ENCODE measurements around the gene NLRP14. TPM values are rescaled to one million over a fixed set of nuclear protein-coding genes. Genes with fewer than 3 reads are reported as not detected.
A peak's percentile ranks its signal among the peaks of the same experiment; 100 is the strongest.

NLRP14 gene
- total RNA-seq, 4 donors from 2014 or later = not detected

DNA sequence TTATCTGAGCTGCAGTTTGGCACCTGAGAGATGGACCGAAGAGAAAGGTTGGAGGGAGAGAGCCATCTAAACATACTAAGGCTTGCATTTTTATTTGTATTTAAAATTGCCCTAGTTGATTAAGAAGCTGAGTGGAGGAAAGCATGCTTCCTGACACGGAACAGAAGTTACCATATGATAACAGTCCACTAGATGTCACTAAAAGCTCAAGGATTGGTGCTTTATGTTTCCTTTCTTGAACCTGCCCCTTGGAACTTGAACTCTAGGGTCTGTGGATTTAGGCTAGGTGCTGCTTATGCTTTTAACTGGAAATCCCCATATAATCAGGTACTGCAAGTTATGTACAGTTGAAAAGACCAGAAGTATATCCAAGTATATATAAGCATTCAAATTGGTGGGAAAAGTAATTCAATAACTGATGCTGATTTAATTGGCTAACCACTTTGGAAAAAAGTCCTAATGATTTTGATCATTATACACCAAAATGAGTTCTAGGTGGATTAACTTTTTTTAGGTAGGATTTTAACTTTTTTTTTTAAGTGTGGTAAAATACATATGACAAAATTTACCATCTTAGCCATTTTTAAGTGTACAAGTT lies 78.1 kb downstream of the NLRP14 start:
- Histone ChIP-seq H3K4me1 (no peaks in the 10 kb centered on the region), H3K27me3 (peaks cover 15% of the 10 kb centered on the region), H3K36me3 (no peaks in the 10 kb centered on the region), H3K4me3 (no peak overlapping the region), H3K9me3 (no peaks in the 10 kb centered on the region), H3K27ac (no peak overlapping the region)
- WGBS, 2 donors (ENCODE audit: low coverage in 1 of 2) = 0% methylated on average over 2 of the region's 2 CpGs
- no peak for ATAC-seq
- peak; percentile 9 to 55 (median 38) for TF ChIP-seq CTCF (IDR thresholded peaks at IDR 0.05)
- TF ChIP-seq POLR2A (IDR thresholded peaks at IDR 0.05) = no peak

GRCh38 chr11:7115780-7116179 lies 95.5 kb downstream of the NLRP14 start:
- ATAC-seq = no peak
- no peaks in the 10 kb centered on the region for H3K4me1 ChIP-seq
- H3K9me3 ChIP-seq = no peaks in the 10 kb centered on the region
- peaks cover 5% of the 10 kb centered on the region for H3K27me3 ChIP-seq
- 13 to 22% methylated on average over 1 of the region's 1 CpG for WGBS, 2 donors (ENCODE audit: low coverage in 1 of 2)
- no peak overlapping the region for H3K27ac ChIP-seq
- H3K36me3 ChIP-seq = no peaks in the 10 kb centered on the region
- no peak overlapping the region for H3K4me3 ChIP-seq
- TF ChIP-seq POLR2A (IDR thresholded peaks at IDR 0.05) = no peak
- TF ChIP-seq CTCF (IDR thresholded peaks at IDR 0.05) = no peak
- TF ChIP-seq POLR2AphosphoS5 (IDR thresholded peaks at IDR 0.05) = no peak
- no peak for TF ChIP-seq EP300 (IDR thresholded peaks at IDR 0.05)

DNA sequence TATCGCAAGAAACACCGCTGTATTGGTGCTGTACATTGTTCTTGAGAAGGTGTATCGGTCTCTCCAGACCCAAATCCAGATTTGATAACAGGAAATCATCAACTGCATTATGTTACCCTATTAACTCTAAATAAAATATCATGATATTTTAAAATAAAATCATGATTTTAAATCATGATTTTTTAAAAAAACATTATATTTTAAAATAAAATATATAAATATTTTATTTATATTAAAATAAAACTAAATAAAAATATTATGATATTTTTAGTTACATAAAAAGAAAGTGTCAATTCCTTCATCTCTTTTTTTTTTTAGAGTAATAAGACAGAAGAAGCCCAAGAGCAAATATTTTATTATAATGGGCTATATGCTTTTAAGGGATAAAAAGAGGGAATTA lies 96.1 kb downstream of the NLRP14 start:
- no peak for TF ChIP-seq CTCF (IDR thresholded peaks at IDR 0.05)
- no peak for TF ChIP-seq EP300 (IDR thresholded peaks at IDR 0.05)
- no peak for TF ChIP-seq POLR2A (IDR thresholded peaks at IDR 0.05)
- no peak for TF ChIP-seq POLR2AphosphoS5 (IDR thresholded peaks at IDR 0.05)
- Histone ChIP-seq H3K4me3 (no peak overlapping the region), H3K27ac (no peak overlapping the region), H3K4me1 (no peaks in the 10 kb centered on the region), H3K9me3 (no peaks in the 10 kb centered on the region), H3K36me3 (no peaks in the 10 kb centered on the region), H3K27me3 (peaks cover 5% of the 10 kb centered on the region)
- no peak for ATAC-seq
- 74 to 87% methylated on average over 3 of the region's 3 CpGs for WGBS, 2 donors (ENCODE audit: low coverage in 1 of 2)

Other genes with a start within 250 kb of the NLRP14 start
- gene OR2AG2, start 248.5 kb upstream of the NLRP14 start, total RNA-seq = not detected
- gene OR2AG1, start 237.5 kb upstream of the NLRP14 start, total RNA-seq = not detected
- under 1 TPM in 2 of 4 donors, not detected in 2; 0.08 to 0.13 TPM for gene OR6A2, start 220.8 kb upstream of the NLRP14 start, total RNA-seq
- not detected for gene OR10A5, start 174.8 kb upstream of the NLRP14 start, total RNA-seq
- gene OR10A2, start 157.4 kb upstream of the NLRP14 start, total RNA-seq = under 1 TPM in 1 of 4 donors, not detected in 3; 0.12 TPM
- gene OR10A4, start 143.9 kb upstream of the NLRP14 start, total RNA-seq = not detected
- gene OR2D2, start 128.0 kb upstream of the NLRP14 start, total RNA-seq = under 1 TPM in 1 of 4 donors, not detected in 3; 0.31 TPM
- gene OR2D3, start 99.5 kb upstream of the NLRP14 start, total RNA-seq = not detected
- gene ZNF215, start 94.1 kb upstream of the NLRP14 start, total RNA-seq = under 1 TPM; 0.20 to 0.54 (median 0.36) TPM
- 1 to 10 TPM; 2.1 to 4.0 (median 3.5) TPM for gene ZNF214, start 133 bp upstream of the NLRP14 start, total RNA-seq
- under 1 TPM in 1 of 4 donors, not detected in 3; 0.15 TPM for gene RBMXL2, start 68.5 kb downstream of the NLRP14 start, total RNA-seq
- gene SYT9, start 231.4 kb downstream of the NLRP14 start, total RNA-seq = under 1 TPM in 3 of 4 donors, not detected in 1; 0.13 to 0.47 (median 0.15) TPM

All from gastroesophageal sphincter (tissue), 4 donors.